Measurements from ENCODE around the gene STK4.

DNA sequence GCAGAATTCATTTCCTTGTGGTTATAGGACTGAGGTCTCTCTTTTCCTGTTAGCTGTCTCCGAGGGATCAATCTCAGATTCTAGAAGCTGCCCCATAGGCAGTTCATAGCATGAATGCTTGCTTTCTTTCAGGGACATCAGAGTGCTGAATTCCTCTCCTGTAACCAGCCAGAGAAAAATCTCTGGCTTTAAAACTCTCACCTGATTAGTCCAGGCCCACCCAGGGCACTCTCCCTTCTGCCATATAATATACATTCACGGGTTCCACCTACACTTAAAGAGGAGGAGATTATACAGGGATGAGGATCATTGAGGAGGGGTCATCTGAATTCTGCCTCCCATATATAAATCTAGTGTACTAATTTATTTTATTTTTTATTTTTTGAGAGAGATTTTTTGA is 136.8 kb downstream of the STK4 start:
- no peak for TF ChIP-seq POLR2A (IDR thresholded peaks at IDR 0.05; ENCODE audit: low read depth, low read length)
- no peak for TF ChIP-seq TAF1 (IDR thresholded peaks at IDR 0.05; ENCODE audit: borderline replicate concordance, low read depth, low read length)
- no peak for TF ChIP-seq POLR2AphosphoS5 (IDR thresholded peaks at IDR 0.05; ENCODE audit: low read depth, low read length)
